Measurements from ENCODE around the gene CCR5.

DNA sequence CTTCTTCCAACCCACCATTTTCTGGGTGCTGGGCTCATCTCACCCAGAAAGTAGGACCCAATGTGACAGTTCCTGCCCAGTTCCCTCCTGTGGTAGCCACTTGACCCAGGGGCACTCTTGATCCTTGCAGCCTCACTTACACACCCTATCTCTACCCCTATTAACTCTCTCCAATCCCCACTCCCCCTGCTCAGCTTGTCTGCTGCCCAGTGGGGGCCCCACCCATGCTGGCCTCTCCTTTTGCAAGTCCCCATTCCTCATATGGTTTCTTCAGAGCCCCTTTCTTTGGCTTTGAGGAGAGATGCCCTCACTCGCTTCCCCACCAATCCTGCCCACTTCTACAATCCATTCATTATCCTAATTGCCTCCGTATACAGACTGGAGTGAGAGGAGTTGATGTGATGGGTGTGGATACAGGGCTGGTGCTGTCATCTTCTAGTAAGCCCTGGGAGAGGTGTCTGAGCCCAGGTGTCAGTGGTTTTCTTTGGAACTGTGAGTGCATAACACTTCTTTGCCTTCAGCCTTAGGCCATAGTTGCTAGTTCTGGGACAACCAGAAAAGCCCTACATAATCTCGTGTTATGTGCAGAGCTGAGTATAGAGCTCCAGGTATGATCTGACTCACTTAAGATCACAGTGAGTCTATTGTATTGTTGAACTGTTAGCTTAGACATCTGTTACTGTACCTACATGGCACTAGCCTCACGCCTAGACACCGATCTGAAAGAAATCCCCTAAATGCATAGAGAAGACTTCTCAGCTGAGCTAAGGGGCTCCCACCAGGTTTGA is 4.8 kb upstream of the CCR5 start:
- TF ChIP-seq, protein P1, sequence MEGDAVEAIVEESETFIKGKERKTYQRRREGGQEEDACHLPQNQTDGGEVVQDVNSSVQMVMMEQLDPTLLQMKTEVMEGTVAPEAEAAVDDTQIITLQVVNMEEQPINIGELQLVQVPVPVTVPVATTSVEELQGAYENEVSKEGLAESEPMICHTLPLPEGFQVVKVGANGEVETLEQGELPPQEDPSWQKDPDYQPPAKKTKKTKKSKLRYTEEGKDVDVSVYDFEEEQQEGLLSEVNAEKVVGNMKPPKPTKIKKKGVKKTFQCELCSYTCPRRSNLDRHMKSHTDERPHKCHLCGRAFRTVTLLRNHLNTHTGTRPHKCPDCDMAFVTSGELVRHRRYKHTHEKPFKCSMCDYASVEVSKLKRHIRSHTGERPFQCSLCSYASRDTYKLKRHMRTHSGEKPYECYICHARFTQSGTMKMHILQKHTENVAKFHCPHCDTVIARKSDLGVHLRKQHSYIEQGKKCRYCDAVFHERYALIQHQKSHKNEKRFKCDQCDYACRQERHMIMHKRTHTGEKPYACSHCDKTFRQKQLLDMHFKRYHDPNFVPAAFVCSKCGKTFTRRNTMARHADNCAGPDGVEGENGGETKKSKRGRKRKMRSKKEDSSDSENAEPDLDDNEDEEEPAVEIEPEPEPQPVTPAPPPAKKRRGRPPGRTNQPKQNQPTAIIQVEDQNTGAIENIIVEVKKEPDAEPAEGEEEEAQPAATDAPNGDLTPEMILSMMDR (IDR thresholded peaks at IDR 0.05 in 8 of 11, conservative IDR thresholded peaks at IDR 0.05 in 3 of 11): no peak
- no peak for TF ChIP-seq POLR2A (IDR thresholded peaks at IDR 0.05)
- no peak for TF ChIP-seq POLR2AphosphoS5 (IDR thresholded peaks at IDR 0.05)
